Endothelial cell (in vitro differentiated cells): ENCODE data around the gene PML. TPM values are rescaled to one million over a fixed set of nuclear protein-coding genes. Genes with fewer than 3 reads are reported as not detected.
A peak's percentile ranks its signal among the peaks of the same experiment; 100 is the strongest.
"Not testable (repeated sequence)": the region's sequence is repeated elsewhere in the genome, so short reads cannot be mapped to it uniquely, and the experiment has no call there.

ENCODE experiments used
- DNase-seq: peaks from one replicate; pipeline ENCODE4 v3.0.0; 2021; ENCODE audit warnings: low spot score
- H3K27ac Mint-ChIP-seq: one replicate; pipeline ENCODE4 v1.8.0; 2021; ENCODE audit warnings: mixed read lengths, inconsistent platforms; ENCODE audit not compliant: unreplicated experiment
- H3K27me3 Mint-ChIP-seq: one replicate; pipeline ENCODE4 v1.8.0; 2021; ENCODE audit warnings: mild to moderate bottlenecking, moderate library complexity, mixed read lengths, inconsistent platforms; ENCODE audit not compliant: unreplicated experiment
- H3K36me3 Mint-ChIP-seq: one replicate; pipeline ENCODE4 v1.8.0; 2021; ENCODE audit warnings: mild to moderate bottlenecking, low read depth, mixed read lengths, inconsistent platforms; ENCODE audit not compliant: unreplicated experiment
- H3K4me1 Mint-ChIP-seq: one replicate; pipeline ENCODE4 v1.8.0; 2021; ENCODE audit warnings: mild to moderate bottlenecking, mixed read lengths, inconsistent platforms; ENCODE audit not compliant: unreplicated experiment
- H3K4me3 Mint-ChIP-seq: one replicate; pipeline ENCODE4 v1.8.0; 2021; ENCODE audit warnings: mild to moderate bottlenecking, mixed read lengths, inconsistent platforms; ENCODE audit not compliant: unreplicated experiment
- H3K9me3 Mint-ChIP-seq: one replicate; pipeline ENCODE4 v1.8.0; 2021; ENCODE audit warnings: mixed read lengths, inconsistent platforms; ENCODE audit not compliant: unreplicated experiment
- CTCF ChIP-seq: fragments of 200-600 bp; sonication (generic); IDR thresholded peaks from one replicate; pipeline ENCODE4 v1.5.0; 2021; ENCODE audit warnings: antibody characterized with exemption; ENCODE audit not compliant: unreplicated experiment
- total RNA-seq: library from RNA; stranded (reverse); fragmentation: NEBNext Ultra II Directional; extraction: Animal tissue kit (Norgen Biotek cat#: 25700); gene quantifications from one replicate; pipeline ENCODE4 v1.2.1, GENCODE V29; 2021; ENCODE audit not compliant: unreplicated experiment

The PML gene
- total RNA-seq, 1 donor from 2014 or later: 161 TPM

GRCh38 chr15:73957276-73957675 lies 37.2 kb upstream of the PML start:
- no peak overlapping the region for H3K4me3 Mint-ChIP-seq

GRCh38 chr15:73957785-73958184 lies 36.7 kb upstream of the PML start:
- Mint-ChIP-seq H3K9me3 (no peaks in the 10 kb centered on the region), H3K27ac (no peak overlapping the region), H3K36me3 (no peaks in the 10 kb centered on the region), H3K4me1 (peaks cover 22% of the 10 kb centered on the region), H3K27me3 (peaks cover 14% of the 10 kb centered on the region), H3K4me3 (no peak overlapping the region)
- TF ChIP-seq CTCF: no peak
- no peak for DNase-seq

More at GRCh38 chr15:73957276-73957675, 37.2 kb upstream of the PML start:
- Mint-ChIP-seq H3K9me3 (no peaks in the 10 kb centered on the region), H3K4me1 (peaks cover 20% of the 10 kb centered on the region), H3K27me3 (peaks cover 14% of the 10 kb centered on the region), H3K36me3 (no peaks in the 10 kb centered on the region), H3K27ac (peak overlapping the region; percentile 19)
- DNase-seq: no peak
- TF ChIP-seq CTCF: no peak

GRCh38 chr15:73959012-73959581 lies 35.4 kb upstream of the PML start:
- peaks cover 31% of the 10 kb centered on the region for H3K4me1 Mint-ChIP-seq
- no peak overlapping the region for H3K27ac Mint-ChIP-seq
- no peaks in the 10 kb centered on the region for H3K9me3 Mint-ChIP-seq
- H3K36me3 Mint-ChIP-seq: no peaks in the 10 kb centered on the region
- TF ChIP-seq CTCF: no peak
- DNase-seq: no peak
- H3K27me3 Mint-ChIP-seq: peaks cover 10% of the 10 kb centered on the region
- H3K4me3 Mint-ChIP-seq: no peak overlapping the region

GRCh38 chr15:73959801-73960200 lies 34.7 kb upstream of the PML start:
- Mint-ChIP-seq H3K4me3 (no peak overlapping the region), H3K27me3 (peaks cover 7% of the 10 kb centered on the region), H3K36me3 (no peaks in the 10 kb centered on the region), H3K9me3 (no peaks in the 10 kb centered on the region), H3K27ac (no peak overlapping the region), H3K4me1 (peaks cover 34% of the 10 kb centered on the region)
- no peak for DNase-seq
- TF ChIP-seq CTCF: no peak

DNA sequence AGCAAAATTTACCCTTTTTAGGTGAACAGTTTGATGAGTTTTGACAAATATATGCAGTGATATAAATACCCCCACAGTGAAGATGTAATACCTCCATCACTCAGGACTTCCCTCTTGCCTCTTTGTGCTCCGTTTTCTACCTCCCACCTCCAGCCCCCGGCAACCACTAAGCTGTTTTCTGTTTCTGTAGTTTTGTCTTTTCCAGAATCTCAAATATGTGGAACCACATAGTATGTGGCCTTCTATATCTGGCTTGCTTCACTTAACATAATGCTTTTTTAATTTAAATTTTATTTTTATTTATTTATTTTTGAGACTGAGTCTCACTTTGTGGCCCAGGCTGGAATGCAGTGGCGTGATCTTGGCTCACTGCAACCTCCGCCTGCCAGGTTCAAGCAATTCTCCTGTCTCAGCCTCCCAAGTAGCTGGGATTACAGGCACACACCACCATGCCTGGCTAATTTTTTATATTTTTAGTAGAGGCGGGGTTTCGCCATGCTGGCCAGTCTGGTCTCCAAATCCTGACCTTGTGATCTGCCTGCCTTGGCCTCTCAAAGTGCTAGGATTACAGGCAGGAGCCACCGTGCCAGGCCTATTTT lies 33.9 kb upstream of the PML start:
- not testable (repeated sequence) for H3K36me3 Mint-ChIP-seq, H3K4me3 Mint-ChIP-seq, DNase-seq, H3K9me3 Mint-ChIP-seq, H3K27me3 Mint-ChIP-seq
- peaks cover 42% of the 10 kb centered on the region for H3K4me1 Mint-ChIP-seq
- peak overlapping the region; percentile 2 for H3K27ac Mint-ChIP-seq
